ENCODE data around the gene TES.

GRCh38 chr7:116165717-116166116 lies 44.6 kb upstream of the TES start:
- no peak for TF ChIP-seq CTCF (conservative IDR thresholded peaks at IDR 0.05; ENCODE audit: low read depth, low read length)
- no peak for TF ChIP-seq EZH2 (IDR thresholded peaks at IDR 0.05; ENCODE audit: low read length, unreplicated experiment)
- no peak for TF ChIP-seq EZH2phosphoT487 (IDR thresholded peaks at IDR 0.05; ENCODE audit: borderline replicate concordance, low read length)
